ENCODE measurements around the gene TXLNB. TPM values are rescaled to one million over a fixed set of nuclear protein-coding genes. Genes with fewer than 3 reads are reported as not detected.

The TXLNB gene
- total RNA-seq, 1 donor from 2014 or later: not detected

- H3K4me1 Mint-ChIP-seq (ENCODE audit: low read depth): peaks cover 2% of the 10 kb centered on the region
- H3K9me3 Mint-ChIP-seq (ENCODE audit: low read depth): no peaks in the 10 kb centered on the region
- no peak overlapping the region for H3K27ac Mint-ChIP-seq
- H3K27me3 Mint-ChIP-seq: no peaks in the 10 kb centered on the region
- no peak overlapping the region for H3K4me3 Mint-ChIP-seq (ENCODE audit: low read depth)
- no peak for TF ChIP-seq CTCF (IDR thresholded peaks at IDR 0.05; ENCODE audit: unreplicated experiment)
- no peaks in the 10 kb centered on the region for H3K36me3 Mint-ChIP-seq (ENCODE audit: insufficient read depth)
- no peak for DNase-seq (ENCODE audit: low spot score, unreplicated experiment)
These were observed 9.1 kb downstream of the TXLNB start for GRCh38 chr6:139282684-139283083.

GRCh38 chr6:139278190-139278589 lies 13.6 kb downstream of the TXLNB start:
- Mint-ChIP-seq H3K27ac (no peak overlapping the region), H3K36me3 (ENCODE audit: insufficient read depth) (no peaks in the 10 kb centered on the region), H3K4me3 (ENCODE audit: low read depth) (no peak overlapping the region), H3K9me3 (ENCODE audit: low read depth) (no peaks in the 10 kb centered on the region), H3K27me3 (no peaks in the 10 kb centered on the region), H3K4me1 (ENCODE audit: low read depth) (peaks cover 2% of the 10 kb centered on the region)
- TF ChIP-seq CTCF (IDR thresholded peaks at IDR 0.05; ENCODE audit: unreplicated experiment): no peak
- no peak for DNase-seq (ENCODE audit: low spot score, unreplicated experiment)

- H3K36me3 Mint-ChIP-seq (ENCODE audit: insufficient read depth): no peaks in the 10 kb centered on the region
- peaks cover 2% of the 10 kb centered on the region for H3K4me1 Mint-ChIP-seq (ENCODE audit: low read depth)
- H3K27ac Mint-ChIP-seq: no peak overlapping the region
- H3K4me3 Mint-ChIP-seq (ENCODE audit: low read depth): no peak overlapping the region
- no peaks in the 10 kb centered on the region for H3K9me3 Mint-ChIP-seq (ENCODE audit: low read depth)
- no peak for DNase-seq (ENCODE audit: low spot score, unreplicated experiment)
- H3K27me3 Mint-ChIP-seq: no peaks in the 10 kb centered on the region
- TF ChIP-seq CTCF (IDR thresholded peaks at IDR 0.05; ENCODE audit: unreplicated experiment): no peak
These were observed 14.2 kb downstream of the TXLNB start for GRCh38 chr6:139277587-139277986.

GRCh38 chr6:139277161-139277560 lies 14.6 kb downstream of the TXLNB start:
- Mint-ChIP-seq H3K4me3 (ENCODE audit: low read depth) (no peak overlapping the region), H3K27me3 (no peaks in the 10 kb centered on the region), H3K36me3 (ENCODE audit: insufficient read depth) (no peaks in the 10 kb centered on the region), H3K27ac (no peak overlapping the region), H3K4me1 (ENCODE audit: low read depth) (peaks cover 2% of the 10 kb centered on the region), H3K9me3 (ENCODE audit: low read depth) (no peaks in the 10 kb centered on the region)
- no peak for TF ChIP-seq CTCF (IDR thresholded peaks at IDR 0.05; ENCODE audit: unreplicated experiment)
- DNase-seq (ENCODE audit: low spot score, unreplicated experiment): no peak

GRCh38 chr6:139275279-139276055 lies 16.3 kb downstream of the TXLNB start:
- H3K4me3 Mint-ChIP-seq (ENCODE audit: low read depth): no peak overlapping the region
- TF ChIP-seq CTCF (IDR thresholded peaks at IDR 0.05; ENCODE audit: unreplicated experiment): no peak
- H3K36me3 Mint-ChIP-seq (ENCODE audit: insufficient read depth): no peaks in the 10 kb centered on the region
- H3K9me3 Mint-ChIP-seq (ENCODE audit: low read depth): no peaks in the 10 kb centered on the region
- no peak for DNase-seq (ENCODE audit: low spot score, unreplicated experiment)
- H3K4me1 Mint-ChIP-seq (ENCODE audit: low read depth): peaks cover 2% of the 10 kb centered on the region
- H3K27me3 Mint-ChIP-seq: no peaks in the 10 kb centered on the region
- H3K27ac Mint-ChIP-seq: no peak overlapping the region
